Measurements from ENCODE around the gene NOS1AP.

The NOS1AP gene

GRCh38 chr1:162372159-162373071, 302.9 kb downstream of the NOS1AP start:
- DNase-seq, result no peak

GRCh38 chr1:162373072-162373427, 303.6 kb downstream of the NOS1AP start:
- no peak for DNase-seq

DNA sequence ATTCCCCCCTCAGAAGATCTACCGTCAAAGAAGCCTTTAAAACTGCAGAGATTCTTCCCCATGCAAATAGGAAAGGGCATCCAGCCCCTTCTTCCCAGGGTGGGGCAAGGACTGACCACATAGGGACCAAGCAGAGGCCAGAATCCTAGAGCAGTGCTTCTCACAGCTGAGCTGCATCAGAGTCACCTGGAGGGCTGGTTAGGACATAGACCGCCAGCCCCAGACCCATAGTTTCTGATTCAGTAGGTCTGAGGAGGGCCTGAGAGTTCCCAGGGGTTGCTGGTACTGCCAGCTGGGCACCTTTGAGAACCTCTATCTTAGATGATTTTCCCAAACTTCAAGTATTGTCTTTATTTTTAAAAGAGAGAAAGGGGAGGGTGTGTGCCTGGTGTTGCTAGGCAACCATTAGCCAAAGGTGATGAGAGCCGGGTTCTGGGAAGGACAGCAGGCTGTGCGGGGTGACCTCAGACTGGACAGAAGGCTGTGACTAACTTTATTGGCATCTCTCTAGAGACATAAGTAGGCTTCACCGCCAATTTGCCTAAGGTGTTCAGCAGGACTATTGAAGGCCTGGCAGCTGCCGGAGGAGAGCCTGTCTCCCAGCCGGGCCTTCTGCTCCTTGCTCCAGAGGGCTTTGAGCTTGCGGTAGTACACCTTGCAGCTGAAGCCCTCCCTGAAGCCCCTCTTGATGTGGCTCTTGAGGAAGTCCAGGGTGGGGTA, 304.2 kb downstream of the NOS1AP start:
- no peak for DNase-seq

DNA sequence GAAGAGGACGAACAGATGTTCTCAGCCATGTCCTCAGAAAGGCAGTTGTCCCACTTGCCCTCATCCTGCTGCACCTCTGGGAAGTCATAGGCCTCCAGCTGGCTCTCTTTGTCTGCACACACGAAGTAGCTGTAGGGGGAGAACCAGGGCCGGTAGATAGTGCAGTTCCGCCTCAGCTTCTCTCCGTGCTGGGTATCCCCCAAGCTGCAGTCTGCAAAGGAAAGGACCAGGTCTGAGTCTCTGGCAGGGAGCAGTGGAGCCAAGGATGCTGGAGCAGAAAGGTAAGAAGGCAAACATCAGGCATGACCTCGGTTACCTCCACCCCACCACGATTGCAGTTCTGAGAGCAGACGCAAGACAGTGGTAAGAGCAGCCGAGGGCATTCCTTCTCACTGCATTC, 304.9 kb downstream of the NOS1AP start:
- no peak for DNase-seq

- DNase-seq, result no peak
Measured at GRCh38 chr1:162375463-162375862, 306.0 kb downstream of the NOS1AP start.

GRCh38 chr1:162376691-162377090, 307.2 kb downstream of the NOS1AP start, which contains the start of gene SPATA46:
Gene SPATA46, minus strand, starts transcription at chr1:162376854. Its CDS starts 64 bp downstream, at chr1:162376790.
- no peak for DNase-seq

DNA sequence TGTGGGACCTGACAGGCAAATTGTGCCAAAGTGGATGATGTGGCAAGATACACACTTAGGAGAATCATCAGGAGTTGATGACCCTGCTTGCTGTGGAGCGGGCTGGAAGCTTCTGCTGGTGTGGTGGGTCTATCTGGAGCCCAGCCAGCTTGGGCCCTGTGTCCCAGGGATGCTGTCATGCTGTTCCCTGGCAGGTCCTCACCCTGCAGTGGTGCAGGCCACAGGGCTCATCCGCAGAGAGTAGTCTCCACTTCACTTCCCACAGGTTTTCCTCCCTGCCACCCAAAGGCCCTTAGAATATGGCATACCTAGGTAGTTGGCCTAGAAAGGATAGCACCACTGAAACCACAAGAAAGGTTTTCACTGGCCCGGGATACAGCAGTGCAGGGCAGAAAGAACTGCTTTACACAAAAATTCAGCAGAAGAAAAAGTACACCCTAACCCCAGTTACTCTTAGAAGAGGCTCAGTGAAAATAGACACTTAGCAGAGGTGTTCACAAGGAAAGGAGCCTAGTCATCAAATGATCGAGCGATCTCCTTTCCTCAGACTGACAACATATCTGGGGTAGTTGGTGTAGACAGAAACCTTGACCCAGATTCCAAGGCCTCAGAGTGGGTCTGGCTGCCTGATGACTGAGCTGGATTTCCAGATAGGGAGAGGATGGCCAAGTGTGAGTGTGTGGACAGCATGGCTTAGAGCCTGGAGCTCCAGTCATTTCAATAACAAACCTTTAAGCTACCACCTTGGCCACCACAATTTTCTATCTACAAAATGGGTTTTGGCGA, 310.8 kb downstream of the NOS1AP start:
- DNase-seq, result no peak

DNA sequence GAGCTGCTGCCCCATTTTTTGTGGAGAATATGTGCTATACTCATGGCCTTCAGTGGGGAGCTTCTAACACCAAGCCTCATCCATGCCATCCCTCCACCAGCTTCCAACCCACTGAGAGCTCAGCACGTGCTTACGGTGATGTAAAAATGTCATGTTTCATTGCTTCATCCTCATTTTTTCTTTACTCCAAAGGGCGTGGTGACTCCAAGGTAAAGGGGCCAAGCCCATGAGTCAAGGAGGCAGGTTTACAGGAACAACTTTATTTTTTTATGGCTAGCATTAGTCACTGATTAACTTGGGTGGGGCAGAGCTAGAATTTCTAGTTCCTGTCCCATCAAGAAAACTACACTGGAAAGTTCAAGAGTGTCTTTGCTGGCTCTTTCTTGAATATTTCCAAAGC, 311.9 kb downstream of the NOS1AP start, which contains the start of gene C1orf226:
Gene C1orf226, plus strand, starts transcription at position 346 of the 400 bp plus-strand sequence. CDS start 174 bp downstream, outside the sequence.
- DNase-seq, result no peak

GRCh38 chr1:162381941-162382750, 312.7 kb downstream of the NOS1AP start:
- DNase-seq, result no peak

DNA sequence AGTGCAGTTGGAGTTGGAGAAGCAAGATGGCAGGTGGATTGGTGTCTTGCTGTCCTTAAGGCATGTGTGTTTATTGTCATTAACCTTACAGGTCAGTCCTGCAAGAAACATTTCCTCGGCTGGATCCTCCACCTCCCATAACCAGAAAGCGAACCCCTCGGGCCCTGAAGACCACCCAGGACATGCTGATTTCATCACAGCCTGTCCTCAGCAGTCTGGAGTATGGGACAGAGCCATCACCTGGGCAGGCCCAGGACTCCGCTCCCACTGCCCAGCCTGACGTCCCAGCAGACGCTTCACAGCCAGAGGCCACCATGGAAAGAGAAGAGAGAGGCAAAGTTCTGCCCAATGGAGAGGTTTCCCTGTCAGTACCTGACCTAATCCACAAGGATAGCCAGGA, 313.6 kb downstream of the NOS1AP start:
- DNase-seq, result no peak

- DNase-seq, result no peak
Measured at GRCh38 chr1:162383516-162383915, 314.0 kb downstream of the NOS1AP start.

DNA sequence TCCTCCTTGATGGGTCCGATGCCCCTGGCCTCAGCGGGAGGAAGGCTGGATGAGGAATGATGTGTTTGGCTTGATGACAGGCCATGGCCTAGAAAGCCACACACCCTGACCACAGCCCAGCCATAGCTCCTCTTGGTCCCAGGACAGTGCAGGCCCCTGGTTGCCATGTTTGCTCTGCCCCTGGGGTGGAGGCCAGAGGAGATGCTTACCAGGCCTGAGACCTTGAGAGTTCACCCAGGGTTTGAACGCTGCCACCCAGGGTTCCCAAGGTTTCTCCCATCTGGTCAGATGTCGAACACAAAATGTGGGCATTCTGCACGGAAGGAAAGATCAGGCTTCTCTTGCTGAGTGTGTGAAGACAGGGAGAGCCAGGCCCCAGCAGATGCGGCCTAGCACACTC, 314.6 kb downstream of the NOS1AP start:
- no peak for DNase-seq

DNA sequence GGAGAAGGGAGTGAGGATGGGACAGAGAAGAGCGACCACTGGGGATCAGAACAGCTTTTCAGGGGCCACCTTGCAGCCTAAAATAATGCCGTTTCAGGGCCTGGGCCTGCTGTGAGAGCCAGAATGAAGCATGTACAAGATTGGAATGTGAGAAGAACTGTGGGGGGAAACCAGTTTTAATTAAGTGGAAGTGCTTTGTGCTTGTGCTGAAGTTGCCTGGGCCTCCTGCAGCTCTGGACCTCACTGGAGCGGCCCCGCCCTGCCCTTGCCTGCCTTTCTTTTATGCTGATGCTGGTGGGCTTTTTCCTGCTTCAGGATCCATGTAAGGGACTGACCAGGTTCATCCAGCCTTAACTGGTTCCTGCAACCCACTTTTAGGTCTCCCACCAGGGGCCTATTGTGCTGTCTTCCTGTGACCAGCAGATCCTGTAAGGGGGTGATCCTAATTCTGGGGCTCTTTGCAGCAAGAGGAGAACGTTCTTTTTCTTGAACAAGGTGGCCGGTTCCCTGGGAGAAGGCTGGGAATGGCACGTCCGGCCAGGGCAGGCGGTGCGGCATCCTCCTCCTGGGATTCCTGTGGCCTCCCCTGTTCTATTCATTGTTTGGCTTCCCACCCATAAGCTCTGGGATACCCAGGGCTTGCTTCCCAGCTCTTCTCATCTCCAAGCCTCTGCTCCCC, 315.2 kb downstream of the NOS1AP start:
- DNase-seq, result no peak

DNA sequence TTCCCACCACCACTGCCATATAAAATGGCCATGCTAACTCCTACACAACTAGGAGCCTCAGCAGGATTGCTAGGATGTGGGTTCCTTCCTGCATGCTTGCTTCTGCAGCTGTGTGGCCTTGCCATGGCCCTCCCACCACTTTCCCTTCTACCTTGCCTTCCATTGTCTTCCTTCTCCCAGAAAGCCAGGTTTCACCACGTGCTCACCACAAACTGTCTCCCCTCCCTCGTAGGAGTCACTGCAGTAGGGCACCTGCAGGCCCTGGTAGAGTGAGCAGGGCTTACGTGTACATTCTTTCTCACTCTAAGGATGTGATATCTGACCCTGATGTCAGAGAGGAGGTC, 315.8 kb downstream of the NOS1AP start:
- DNase-seq, result no peak

GRCh38 chr1:162385702-162386101, 316.2 kb downstream of the NOS1AP start:
- DNase-seq, result no peak

DNA sequence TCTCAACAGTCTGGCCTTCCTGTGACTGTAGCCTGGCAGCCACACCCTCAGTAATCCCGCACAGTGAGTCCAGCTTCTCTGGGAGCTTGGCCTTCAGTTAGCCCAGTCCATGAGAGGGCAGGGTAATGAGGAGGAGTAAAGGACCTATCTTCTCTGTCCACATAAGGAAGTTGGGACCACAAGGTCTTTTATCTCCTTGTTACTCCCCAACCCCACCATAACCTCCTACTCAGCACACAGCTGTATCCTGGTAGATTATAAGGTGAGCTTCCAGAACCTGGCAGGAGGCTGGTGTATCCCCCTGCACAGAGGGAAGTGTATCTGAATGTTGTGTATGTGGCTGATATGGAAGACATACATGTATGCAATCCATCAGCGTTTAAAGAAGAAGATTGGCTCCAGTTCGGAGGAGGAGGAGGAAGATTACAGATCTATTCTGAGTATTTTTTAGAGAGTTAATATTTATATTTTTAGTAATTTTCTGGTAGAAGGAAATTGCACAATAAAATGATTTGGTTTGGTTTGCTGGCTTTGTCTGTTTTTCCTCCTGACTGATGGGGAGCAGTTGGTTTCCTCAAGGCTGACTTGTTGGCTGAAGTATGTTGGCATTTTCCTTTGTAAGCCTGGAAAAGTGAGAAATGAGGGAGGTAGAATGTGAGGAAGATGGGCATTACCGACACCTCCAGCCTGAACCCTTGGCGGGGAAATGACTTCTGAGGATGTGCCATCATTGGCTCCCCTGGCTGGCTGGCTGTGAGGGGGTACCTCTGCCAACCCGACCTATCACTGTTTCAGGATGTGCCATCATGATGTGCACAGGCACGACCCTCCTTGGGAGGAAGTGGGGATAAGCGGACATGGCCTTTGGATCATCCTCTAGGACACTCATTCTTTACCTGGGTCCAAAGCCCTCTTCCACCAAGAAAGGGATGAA, 317.1 kb downstream of the NOS1AP start:
- no peak for DNase-seq

GRCh38 chr1:162387226-162388082, 318.0 kb downstream of the NOS1AP start:
- no peak for DNase-seq

- no peak for DNase-seq
Measured at GRCh38 chr1:162388083-162388594, 318.6 kb downstream of the NOS1AP start.

GRCh38 chr1:162388615-162389014, 319.1 kb downstream of the NOS1AP start:
- DNase-seq, result no peak
